HG02798 (cell line): Measurements from ENCODE around the gene KRTAP5-10.
"Not testable (repeated sequence)": the region's sequence is repeated elsewhere in the genome, so short reads cannot be mapped to it uniquely, and the experiment has no call there.

Experiments
- ATAC-seq: cut with Tn5 transposase; IDR thresholded peaks from one replicate; pipeline ENCODE4 v1.9.1; 2021; ENCODE audit warnings: mild to moderate bottlenecking; ENCODE audit not compliant: unreplicated experiment, poor library complexity

Gene KRTAP5-10

DNA sequence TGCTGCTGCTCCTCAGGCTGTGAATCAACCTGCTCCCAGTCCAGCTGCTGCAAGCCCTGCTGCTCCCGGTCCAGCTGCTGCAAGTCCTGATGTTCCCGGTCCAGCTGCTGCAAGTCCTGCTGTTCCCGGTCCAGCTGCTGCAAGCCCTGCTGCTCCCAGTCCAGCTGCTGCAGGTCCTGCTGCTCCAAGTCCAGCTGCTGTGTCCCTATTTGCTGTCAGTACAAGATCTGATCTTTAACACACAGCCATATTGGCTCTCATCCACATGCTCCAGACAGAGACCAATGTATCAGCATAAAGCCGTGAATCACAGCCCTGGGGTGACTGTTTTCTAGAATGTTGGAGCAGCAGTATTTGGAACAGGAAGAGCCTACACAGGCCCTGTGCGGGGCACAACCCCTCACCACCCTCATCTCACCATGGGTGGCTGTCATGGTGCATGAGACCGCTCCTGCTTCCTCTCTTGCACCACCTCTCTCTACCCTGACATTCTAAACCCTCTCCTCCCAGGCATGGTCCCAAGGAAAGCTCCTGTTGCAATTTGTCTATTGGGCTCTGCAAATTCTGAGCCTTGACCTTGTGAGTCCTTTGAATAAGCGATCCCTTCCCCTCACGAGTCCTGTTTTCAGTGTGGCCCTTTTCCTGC is 3.5 kb downstream of the KRTAP5-10 start:
- ATAC-seq, result no peak

DNA sequence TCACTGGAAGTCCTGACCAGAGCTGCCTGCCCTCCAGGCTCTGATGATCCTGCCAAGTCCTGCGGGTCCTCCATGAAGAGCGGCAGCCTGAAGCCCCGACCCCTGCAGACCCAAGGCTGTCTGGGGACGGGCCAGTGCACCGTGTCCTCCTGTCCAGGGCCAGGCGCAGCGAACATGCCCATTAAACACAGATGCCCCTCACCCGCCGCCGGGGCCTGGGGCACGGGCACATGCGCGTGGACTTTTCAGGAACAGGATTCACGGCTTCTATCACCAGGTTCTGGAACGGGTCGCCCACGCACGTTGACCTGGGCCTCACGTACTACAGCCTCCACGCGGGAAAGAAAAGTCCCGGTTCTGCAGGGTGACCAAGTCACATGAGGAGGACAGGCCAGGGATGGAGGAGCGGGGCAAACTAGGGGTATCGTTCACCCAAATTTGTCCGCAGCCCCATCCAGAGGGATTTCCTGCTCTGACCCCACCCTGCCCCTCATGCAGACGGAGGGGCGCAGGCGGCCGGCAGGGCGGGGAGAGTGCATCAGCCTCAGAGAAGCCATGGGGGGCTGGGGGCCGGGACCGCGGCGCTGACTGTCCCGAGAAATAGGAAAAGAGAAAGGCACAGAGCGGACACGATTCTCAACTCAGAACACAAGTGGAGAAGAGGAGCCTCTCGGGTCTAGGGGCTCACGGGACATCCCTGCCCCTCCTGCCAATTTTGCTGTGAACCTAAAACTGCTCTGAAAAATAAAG is 5.9 kb downstream of the KRTAP5-10 start:
- ATAC-seq, result not testable (repeated sequence)

DNA sequence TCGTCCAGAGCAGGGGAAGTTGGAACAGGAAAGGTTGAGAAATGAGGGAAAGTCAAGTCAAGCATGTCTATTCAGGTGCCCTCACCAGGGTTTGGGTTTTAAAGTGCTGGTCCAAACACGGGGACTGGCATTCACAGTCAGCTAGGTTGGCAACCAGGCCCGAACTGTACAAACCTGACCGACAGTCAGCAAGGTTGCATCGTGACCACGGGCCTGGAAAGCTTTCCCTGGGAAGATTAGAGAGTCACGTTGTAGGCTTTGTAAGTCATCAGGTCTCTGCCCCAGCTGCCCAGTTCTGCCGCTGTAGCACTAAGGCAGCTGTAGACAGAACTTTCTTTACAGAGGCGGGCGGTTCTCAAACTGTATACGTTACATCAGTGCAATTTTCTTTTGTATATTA is 7.4 kb downstream of the KRTAP5-10 start:
- ATAC-seq, result no peak

DNA sequence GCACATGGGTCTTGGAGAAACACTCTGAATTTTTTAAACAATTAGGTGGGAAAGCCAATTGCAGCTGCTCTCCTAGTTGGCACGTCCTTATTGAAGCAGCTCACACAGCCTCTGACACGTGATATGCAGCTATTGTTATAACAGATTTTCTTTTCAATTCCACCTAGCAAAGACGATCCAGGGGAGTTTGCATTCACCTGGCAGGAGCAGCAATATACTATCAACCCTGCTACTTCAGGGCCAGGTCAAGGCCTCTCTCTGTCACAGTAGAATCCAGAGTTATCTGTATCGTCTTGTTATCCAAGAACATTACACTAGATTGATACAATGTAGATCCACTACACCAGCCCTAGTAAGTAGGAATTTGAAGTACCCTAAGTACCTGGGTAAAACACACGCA is 9.1 kb downstream of the KRTAP5-10 start:
- no peak for ATAC-seq

DNA sequence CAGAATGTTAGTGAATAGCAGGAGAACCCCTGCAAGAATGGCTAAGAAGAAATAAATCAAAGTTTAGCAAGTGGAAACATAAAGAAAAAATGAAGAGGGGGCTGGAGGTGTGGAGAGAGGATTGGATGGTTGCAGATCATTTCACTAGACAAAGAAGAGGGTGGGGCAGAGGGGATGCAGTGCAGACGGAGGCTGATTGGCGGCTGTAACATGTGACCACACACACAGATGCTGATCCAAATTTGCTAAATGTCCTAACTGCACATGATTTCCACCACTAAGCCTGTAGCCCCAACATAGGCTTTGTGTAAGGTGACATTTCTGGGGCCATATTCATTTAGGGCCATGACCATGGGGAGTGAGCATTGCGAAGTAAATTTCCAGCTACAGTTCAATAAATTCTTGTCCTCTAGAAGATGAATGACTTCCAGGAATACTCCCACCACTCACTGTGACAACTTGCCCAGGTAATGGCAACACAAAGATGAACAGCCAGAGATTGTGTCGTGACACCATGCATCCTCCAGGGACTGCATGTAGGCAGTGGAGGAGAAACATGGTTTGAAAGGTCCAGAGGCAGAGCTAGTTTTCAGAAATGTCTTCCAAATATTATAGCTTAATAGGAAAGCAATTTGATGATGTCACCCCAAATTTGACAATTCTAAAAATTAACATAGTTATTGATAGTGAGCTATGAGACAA is 10.5 kb downstream of the KRTAP5-10 start:
- no peak for ATAC-seq

DNA sequence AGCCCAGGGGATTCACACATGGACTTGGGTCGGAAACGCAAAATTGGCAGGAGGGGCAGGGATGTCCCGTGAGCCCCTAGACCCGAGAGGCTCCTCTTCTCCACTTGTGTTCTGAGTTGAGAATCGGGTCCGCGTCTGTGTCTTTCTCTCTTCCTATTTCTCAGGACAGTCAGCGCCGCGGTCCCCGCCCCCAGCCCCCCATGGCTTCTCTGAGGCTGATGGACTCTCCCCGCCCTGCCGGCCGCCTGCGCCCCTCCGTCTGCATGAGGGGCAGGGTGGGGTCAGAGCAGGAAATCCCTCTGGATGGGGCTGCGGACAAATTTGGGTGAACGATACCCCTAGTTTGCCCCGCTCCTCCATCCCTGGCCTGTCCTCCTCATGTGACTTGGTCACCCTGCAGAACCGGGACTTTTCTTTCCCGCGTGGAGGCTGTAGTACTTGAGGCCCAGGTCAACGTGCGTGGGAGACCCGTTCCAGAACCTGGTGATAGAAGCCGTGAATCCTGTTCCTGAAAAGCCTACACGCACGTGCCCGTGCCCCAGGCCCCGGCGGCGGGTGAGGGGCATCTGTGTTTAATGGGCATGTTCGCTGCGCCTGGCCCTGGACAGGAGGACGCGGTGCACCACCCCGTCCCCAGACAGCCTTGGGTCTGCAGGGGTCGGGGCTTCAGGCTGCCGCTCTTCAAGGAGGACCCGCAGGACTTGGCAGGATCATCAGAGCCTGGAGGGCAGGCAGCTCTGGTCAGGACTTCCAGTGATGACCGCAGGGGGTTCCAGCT is 11.5 kb downstream of the KRTAP5-10 start:
- ATAC-seq, result not testable (repeated sequence)

DNA sequence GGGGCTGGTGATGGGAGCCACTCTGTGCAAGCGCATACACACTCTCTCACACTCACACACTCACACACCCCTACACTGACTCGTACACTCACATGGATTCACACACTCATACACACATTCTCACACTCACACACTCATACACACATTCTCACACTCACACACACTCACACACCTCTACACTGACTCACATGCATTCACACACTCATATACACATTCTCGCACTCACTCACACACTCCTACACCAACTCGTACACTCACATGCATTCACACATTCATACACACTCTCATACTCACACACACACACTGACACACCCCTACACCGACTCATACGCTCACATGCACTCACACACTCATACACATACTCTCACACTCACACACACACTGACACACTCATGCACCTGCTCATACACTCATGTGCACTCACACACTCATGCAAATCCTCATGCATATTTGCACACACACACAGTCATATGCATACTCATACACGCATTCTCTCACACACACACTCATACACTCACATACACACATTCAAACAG is 12.2 kb downstream of the KRTAP5-10 start:
- ATAC-seq, result no peak

DNA sequence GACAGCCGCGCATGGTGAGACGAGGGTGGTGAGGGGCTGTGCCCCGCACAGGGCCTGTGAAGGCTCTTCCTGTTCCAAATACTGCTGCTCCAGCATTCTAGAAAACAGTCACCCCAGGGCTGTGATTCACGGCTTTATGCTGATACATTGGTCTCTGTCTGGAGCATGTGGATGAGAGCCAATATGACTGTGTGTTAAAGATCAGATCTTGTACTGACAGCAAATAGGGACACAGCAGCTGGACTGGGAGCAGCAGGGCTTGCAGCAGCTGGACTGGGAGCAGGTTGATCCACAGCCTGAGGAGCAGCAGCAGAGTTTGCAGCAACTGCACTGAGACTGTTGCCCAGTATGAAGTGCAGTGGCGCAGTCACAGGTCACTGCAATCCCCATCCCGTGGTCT is 14.2 kb downstream of the KRTAP5-10 start:
- not testable (repeated sequence) for ATAC-seq

DNA sequence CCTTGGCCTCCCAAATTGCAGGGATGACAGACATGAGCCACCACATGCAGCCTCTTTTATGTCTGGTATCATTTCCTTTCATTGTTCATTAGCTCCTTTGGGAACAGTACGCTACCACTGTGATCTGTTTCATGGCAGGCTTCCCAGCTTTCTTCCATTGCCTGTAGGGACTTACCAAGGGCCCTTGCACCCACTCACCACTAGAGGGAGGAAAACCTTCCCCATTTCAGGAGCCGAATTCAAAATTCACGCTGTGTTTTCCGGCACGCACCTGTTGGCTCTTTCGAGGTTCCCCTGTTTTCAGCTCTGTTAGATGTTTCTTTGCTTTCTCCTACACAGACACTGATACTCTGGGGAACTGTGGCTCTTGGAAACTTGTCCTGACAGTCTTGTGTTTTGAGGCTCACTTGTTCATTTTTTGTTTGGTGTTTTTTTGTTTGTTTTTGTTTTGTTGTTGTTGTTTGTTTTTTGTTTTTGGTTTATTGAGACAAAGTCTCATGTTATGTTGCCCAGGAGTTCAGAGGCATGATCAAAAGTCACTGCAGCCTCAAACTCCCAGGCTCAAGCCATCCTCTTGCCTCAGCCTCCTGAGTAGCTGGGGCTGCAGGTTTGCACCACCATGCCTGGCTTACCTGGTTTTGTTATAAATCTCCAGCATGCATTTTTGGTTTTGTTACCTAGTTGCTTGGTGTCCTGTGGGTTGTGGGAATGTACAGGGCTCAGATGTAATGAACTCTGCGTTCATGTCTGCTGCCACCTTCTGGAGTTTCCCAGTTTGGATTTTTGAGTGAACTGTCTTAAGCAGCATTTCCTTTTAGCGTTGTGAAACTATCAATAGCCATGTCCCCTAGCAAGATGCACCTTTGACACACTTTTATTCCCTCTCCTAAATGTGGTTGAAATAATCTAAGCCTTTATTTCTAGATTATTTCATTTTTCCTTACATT is 15.0 kb downstream of the KRTAP5-10 start:
- no peak for ATAC-seq

DNA sequence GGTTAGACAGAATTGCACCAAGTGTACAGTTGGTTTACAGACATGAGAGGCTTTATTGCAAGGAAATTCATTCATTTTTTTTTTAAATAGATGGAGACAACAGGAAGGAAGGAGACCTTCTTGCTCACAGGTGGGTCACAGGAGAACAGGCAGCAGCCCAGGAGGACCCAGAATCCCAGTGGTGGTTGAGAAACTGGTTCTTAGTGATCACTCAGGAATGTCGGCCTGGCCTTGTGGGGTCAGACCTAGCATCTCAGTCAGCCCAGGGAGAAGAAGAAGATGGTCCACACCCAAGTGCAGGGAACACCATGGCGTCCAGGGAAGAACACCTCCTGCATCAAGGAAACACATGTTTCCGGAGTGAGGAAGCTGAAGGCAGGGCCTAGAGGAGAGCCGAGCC is 16.5 kb downstream of the KRTAP5-10 start:
- no peak for ATAC-seq

DNA sequence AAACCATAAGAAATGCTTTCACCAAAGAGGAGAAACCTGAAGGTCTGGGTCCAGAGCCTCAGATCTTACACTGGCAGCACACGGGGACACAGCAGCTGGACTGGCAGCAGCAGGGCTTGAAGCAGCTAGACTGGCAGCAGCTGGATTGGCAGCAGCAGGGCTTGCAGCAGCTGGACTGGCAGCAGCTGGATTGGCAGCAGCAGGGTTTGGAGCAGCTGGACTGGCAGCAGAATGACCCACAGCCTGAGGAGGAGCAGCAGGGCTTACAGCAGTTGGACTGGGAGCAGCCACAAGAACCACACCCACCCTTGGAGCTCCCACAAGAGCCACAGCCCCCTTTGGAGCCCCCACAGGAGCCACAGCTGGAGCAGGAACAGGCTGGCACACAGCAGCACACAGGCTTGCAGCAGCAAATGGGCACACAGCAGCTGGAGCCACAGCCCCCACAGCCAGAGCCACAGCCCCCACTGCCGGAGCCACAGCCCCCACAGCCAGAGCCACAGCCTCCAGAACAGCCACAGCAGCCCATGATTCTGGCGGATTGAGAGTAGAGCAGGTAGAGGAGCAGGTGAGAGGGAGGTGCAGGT is 17.0 kb downstream of the KRTAP5-10 start, which contains the start of gene KRTAP5-11:
KRTAP5-11 (minus strand) TSS at position 567 of the 587 bp plus-strand sequence; CDS start at position 529, 38 bp downstream.
- no peak for ATAC-seq

DNA sequence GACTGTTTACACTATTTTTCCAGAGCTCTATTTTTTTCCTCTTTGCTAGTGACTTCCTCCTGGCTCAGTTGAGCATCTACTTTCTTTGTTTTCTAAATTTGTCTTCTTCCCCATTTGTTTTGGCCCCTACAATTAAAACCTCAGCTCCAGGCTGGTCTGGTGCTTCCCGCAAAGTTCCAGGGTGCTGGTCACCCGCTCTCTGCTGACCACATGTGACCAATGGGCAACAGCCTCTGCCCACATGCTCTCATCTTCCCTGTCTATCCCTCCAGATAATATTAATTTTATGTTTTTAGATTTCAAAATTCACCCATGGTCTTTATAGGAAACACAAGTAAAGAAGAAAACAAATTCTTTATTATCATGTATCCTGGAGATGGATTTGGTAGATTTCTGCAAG is 17.6 kb downstream of the KRTAP5-10 start:
- ATAC-seq, result not testable (repeated sequence)

DNA sequence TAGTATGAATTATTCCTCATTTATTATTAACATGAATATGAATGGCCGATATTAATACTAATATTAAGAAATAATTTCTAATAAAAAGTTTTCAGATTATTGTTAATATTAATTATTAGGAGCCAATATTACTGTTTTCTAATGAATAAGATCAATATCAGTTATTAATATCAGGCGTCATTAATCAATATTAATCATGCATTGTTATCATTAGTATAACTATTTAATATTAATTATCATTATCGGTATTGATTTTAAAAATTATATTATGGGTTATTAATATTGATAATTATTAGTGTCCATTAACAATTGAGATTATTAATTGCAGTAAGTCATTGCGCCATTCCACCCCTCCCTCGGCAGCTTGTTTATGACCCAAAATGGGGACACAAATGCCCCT is 20.3 kb downstream of the KRTAP5-10 start:
- ATAC-seq, result not testable (repeated sequence)

DNA sequence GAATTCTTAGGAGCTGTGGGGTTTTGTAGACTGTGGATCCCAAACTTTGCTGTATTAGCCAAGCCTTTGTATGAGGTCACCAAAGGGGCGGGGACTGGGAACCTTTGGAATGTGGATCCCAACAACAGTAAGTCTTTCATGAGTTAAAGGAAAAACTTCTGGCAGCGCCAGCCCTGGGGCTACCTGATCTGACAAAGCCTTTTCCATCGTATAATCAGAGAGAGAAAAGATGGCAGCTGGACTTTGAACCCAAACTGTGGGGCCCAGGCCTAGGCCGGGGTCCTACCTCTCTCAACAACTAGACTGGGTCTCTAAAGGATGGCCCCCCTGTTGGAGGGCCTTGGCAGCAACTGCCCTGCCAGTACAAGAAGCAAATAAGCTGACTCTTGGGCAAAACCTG is 23.0 kb downstream of the KRTAP5-10 start:
- not testable (repeated sequence) for ATAC-seq

DNA sequence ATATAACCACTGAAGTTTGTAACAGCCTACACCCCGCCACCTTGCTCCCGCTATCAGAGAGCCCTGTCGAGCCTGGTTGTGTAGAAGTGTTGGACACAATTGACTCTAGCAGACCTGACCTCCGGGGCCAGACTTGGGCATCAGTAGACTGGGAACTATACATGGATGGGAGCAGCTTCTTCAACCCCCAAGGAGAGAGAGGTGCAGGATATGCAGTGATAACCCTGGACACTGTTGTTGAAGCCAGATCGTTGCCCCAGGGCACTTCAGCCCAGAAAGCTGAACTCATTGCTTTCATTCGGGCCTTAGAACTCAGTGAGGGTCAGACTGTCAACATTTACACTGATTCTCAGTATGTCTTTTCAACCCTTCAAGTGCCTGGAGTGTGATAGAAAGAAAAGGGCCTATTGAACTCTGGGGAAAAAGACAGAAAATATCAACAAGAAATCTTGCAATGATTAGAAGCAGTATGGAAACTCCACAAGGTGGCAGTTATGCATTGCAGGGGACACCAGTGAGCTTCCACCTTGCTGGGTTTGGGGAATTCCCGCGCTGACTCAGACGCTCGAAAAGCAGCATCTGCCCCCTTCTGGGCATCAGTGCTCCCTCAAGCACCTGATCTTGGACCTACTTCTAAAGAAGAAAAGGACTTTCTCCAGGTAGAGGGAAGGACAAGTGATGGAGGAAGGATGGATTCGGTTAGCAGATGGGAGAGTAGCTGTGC is 23.6 kb downstream of the KRTAP5-10 start:
- not testable (repeated sequence) for ATAC-seq

DNA sequence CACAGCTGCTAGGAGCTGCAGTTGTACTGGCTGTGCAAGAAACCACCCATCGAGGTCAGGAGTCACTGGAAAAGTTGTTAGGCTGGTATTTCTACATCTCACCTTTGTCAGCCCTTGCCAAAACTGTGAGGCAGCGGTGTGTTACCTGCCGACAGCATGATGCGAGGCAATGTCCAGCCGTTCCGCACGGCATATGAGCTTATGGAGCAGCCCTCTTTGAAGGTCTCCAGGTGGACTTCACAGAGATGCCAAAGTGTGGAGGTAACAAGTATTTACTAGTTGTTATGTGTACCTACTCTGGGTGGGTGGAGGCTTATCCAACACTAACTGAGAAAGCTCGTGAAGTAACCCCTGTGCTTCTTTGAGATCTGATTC is 24.2 kb downstream of the KRTAP5-10 start:
- ATAC-seq, result not testable (repeated sequence)

DNA sequence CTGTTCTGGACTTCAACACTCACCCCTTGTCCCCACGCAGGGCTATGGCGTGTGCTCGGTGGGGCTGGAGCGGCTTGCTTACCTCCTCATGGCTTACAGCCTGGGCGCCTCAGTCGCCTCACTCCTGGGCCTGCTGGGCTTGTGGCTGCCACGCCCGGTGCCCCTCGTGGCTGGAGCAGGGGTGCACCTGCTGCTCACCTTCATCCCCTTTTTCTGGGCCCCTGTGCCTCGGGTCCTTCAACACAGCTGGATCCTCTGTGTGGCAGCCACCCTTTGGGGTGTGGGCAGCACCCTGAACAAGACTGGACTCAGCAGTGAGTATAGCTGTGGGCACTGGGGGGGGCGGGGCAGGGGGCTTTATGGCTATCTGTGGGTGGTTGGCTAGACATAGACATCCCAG is 37.9 kb downstream of the KRTAP5-10 start:
- ATAC-seq, result not testable (repeated sequence)
